HG03571 (cell line): ENCODE data around the gene RPS13.
"Not testable (repeated sequence)": the region's sequence is repeated elsewhere in the genome, so short reads cannot be mapped to it uniquely, and the experiment has no call there.

Experiments
- ATAC-seq: cut with Tn5 transposase; IDR thresholded peaks from one replicate; pipeline ENCODE4 v1.9.1; 2021; ENCODE audit not compliant: unreplicated experiment

Gene RPS13

DNA sequence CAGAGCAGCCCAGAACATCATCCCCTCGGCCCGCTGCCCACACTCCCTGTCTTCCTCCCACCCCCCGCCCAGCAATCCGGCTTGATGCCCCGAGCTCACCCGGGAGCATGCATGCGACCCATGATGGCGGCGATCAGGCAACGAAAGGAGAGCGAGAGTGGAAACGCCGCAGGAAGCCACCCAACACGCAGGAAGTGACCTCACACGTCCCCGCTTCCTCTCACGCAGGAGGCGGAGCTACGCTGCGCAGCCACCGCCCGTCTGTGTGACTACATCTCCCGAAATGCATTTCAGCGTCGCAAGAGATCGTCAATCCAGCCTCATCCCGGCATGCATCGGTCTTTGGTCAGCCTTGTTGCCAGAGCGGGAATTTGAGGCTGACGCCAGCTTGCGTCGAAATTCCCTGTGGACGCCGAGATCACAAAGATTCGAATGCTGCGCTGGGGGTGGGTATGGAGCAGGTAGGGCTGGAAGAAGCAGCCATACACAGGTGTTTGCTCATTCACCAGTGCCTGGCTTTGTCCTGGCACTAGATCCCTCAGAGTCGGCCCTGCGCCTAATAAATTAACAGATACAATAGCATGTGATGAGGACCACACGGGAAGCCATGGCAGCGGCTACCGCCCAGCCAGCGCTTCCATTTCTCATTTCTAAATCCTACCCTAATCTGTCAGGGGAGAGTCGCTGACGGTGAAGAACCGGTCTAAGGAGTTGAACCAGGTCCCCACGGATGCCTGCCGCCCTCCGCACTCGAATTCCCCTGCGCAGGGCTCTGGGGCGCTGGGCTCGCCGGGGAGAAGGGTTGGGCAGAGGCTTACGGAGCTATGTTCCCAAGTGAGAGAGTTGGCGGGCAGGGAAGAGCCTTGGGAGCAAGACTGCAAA lies at the start of gene RPS13:
Gene RPS13, minus strand, starts transcription at position 148 of the 882 bp plus-strand sequence. Its CDS starts 26 bp downstream, at position 122.
- ATAC-seq, result peak; percentile 96

GRCh38 chr11:17121981-17122380 lies 44.5 kb upstream of the RPS13 start:
- ATAC-seq, result no peak

DNA sequence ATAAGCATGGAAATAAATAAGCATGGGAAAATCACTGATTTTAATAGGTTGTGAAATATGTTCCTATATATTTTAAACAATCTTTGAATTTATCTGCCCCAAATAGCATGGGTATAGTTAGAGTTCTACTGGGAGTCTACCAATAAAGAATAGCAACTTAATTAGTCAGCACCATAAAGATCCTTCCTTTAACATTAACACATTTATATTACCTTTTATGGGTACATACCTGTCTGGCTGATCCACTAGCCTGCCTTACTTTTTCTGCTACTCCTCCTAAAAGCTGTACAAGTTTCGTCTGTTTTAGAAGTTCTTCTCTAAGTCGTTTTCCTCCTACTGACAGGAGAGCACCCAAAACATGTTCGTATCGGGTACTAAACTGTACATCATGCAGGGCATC lies 39.8 kb upstream of the RPS13 start:
- no peak for ATAC-seq

DNA sequence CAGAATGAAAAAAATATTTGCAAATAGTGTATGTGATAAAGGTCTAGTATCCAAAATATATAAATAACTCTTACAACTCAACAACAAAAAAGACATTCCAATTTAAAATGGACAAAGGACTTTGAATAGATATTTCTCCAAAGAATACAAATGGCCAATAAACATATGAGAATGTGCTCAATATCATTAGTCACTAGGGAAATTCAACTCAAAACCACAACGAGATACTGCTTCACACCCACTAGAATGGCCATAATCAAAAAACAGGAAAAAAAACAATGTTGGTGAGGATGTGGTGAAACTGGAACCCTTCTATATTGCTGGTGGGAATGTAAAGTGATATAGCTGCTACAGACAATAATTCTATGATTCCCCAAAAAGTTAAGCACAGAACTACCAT lies 38.6 kb upstream of the RPS13 start:
- no peak for ATAC-seq

DNA sequence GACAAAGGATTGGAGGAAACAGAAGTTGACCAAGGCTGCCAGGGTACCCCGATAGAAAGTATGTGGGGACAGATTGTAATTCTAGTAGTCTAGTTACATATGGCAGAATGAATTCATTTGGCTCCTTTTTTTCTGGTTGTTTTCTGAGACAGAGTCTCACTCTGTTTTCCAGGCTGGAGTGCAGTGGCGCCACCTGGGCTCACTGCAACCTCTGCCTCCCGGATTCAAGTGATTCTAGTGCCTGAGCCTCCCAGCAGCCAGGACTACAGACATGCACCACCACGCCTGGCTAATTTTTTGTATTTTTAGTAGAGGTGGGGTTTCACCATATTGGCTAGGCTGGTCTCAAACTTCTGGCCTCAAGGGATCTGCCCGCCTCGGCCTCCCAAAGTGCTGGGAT lies 30.3 kb upstream of the RPS13 start:
- ATAC-seq, result not testable (repeated sequence)

DNA sequence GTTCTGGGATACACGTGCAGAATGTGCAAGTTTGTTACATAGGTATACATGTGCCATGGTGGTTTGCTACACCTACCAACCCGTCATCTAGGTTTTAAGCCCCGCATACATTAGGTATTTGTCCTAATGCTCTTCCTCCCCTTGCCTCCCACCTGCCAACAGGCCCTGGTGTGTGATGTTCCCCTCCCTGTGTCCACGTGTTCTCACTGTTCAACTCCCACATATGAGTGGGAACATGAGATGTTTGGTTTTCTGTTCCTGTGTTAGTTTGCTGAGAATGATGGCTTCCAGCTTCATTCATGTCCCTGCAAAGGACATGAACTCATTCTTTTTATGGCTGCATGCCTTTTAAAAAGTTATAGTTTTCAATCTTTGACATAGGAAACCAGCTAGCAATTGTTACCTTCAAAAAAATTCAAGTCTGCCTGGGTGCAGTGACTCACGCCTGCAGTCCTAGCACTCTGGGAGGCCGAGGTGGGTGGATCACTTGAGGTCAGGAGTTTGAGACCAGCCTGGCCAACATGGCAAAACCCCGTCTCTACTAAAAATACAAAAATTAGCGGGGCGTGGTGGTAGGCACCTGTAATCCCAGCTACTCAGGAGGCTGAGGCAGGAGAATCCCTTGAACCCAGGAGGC lies 28.1 kb upstream of the RPS13 start:
- not testable (repeated sequence) for ATAC-seq

GRCh38 chr11:17102462-17102861 lies 25.0 kb upstream of the RPS13 start:
- ATAC-seq, result no peak

- no peak for ATAC-seq
Observed at GRCh38 chr11:17098658-17099057, 21.2 kb upstream of the RPS13 start.

DNA sequence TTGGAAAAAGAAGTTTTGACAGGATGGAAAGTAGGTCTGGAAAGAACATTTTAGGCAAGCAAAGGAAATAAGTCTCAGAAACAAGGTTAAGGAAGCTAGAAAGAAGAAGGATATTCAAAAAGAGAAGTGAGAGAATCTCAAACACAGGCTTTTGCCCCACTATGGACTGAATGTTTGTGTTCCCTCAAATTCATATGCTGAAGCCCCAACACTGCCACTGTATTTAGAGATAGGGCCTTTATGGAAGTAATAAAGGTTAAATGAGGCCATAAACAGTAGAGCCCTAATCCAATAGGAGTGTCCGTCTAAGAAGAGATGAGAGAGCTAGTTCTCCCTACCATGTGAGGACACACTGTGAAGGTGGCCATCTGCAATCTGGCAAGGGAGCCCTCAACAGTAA lies 20.6 kb upstream of the RPS13 start:
- ATAC-seq, result no peak

DNA sequence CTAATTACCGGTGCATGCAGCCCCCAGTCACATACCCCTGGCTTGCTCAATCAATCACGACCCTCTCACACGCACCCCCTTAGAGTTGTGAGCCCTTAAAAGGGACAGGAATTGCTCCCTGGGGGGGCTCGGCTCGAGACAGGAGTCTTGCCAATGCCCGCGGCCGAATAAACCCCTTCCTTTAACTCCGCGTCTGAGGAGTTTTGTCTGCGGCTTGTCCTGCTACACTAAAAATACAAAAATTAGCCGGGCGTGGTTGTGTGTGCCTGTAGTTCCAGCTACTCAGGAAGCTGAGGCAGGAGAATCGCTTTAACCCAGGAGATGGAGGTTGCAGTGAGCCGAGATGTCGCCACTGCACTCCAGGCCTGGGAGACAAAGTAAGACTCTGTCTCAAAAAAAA lies 8.5 kb upstream of the RPS13 start:
- ATAC-seq, result not testable (repeated sequence)

DNA sequence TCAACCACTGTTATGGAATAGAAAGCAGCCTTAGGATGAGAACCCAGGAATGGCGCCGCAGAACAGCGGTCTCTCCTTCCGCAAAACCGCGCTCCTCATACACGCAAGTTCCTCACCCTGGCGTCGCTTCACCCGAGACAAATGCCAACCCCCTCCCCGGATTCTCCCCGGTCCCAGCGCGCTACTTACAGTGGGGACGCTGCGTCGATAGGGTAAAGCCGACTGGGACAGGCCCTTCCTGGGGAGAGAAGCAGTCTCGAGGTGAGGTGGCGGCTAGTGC lies 287 bp downstream of the RPS13 start:
- ATAC-seq, result peak; percentile 14

DNA sequence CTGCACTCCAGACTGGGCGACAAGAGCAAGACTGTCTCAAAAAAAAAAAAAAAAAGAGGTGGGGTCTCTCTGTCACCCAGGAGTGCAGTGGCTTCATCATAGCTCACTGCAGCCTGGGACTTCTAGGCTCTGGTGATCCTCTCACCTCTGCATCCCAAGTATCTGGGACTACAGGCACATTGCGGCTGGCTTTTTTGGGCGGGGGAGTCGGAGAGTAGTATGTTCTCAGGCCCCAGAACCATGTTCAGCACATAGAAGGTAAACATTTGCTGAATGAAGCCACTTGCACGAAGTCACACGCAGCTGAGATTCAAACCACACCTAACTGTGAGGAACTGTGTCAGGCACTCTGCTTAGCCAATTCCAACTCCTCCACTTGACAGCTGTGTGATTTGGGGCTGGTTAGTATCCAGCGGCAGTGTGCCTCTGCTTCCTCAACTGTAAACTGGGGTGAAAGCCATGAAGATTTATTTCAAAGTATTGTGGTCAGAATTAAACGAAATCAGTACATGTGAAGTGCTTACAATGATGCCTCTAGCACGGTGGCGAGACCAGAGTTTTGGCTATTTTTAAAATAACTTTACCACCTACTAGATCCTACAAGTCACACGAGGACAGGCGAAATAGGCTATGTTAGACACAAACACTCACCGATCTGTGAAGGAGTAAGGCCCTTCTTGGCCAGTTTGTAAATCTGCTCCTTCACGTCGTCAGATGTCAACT lies 789 bp downstream of the RPS13 start:
- ATAC-seq, result no peak

- no peak for ATAC-seq
Observed at GRCh38 chr11:17075506-17075905, 2.0 kb downstream of the RPS13 start.

DNA sequence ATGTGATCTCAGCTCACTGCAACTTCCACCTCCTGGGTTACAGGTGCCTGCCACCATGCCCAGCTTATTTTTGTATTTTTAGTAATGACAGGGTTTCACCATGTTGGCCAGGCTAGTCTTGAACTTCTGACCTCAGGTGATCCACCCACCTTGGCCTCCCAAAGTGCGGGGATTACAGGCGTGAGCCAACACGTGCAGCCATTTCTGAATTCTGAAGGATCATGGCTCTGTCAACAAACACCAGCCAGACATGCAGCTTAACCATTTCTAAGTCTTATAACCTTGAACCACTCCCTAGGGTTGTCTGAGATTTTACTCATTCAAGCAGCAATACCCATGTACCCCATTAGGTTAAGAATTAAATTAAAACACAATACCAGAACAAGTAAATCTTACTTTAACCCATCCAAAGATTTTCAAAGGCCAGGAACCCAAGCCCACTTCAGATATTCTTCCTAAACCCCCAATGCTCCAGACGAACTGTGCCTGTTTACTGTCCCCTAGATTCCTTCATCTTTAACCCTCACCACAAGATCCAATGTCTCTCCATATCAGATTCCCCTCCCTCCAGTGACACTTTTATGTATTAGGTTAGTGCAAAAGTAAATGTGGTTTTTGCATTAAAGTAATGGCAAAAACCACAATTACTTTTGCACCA lies 4.0 kb downstream of the RPS13 start:
- ATAC-seq, result no peak

GRCh38 chr11:17067417-17067816 lies 10.1 kb downstream of the RPS13 start:
- ATAC-seq, result no peak

- ATAC-seq, result no peak
Observed at GRCh38 chr11:17066691-17067090, 10.8 kb downstream of the RPS13 start.

DNA sequence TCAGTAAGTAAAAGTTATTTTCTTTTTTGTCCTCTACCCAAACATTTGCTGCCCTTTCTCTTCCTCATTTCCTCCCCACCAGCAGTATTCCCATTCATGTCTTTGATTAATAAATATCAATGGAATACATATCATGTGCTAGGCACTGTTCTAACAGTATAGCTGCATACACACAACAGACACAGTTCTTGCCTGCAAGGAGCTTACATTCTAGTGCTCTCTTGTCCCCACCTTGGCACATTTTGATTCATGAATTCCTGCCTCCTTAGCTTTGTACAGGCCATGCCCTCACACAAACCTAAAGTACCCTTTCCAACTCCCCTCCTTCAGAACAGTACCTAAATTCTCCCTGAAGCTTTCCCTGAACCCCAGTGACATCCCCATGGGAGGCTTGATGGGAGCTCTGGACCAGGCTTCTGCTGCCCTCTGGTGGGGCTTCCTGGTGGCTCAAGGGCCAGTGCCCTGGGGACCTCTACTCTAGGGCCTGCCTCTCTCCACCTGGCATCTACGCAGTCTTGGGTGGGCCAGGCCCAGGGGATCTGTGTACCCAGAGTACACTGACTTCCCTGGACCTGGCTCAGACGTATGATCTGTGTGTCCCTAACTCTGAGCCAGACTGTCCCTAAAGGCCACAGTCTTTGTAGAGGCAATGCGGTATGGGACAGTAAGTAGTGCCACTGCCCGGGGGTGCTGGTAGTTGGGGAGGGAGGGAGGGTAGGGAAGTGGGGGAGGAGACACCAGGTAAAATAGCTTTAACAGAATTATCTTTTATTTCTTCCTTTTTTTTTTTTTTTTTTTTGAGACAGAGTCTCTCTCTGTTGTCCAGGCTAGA lies 14.1 kb downstream of the RPS13 start:
- ATAC-seq, result peak; percentile 66

DNA sequence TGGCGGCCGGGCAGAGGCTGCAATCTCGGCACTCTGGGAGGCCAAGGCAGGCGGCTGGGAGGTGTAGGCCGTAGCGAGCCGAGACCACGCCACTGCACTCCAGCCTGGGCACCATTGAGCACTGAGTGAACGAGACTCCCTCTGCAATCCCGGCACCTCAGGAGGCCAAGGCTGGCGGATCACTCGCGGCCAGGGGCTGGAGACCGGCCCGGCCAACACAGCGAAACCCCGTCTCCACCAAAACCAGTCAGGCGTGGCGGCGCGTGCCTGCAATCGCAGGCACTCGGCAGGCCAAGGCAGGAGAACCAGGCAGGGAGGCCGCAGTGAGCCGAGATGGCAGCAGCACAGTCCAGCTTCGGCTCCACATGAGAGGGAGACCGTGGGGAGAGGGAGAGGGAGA lies 26.3 kb downstream of the RPS13 start:
- not testable (repeated sequence) for ATAC-seq

GRCh38 chr11:17048491-17048890 lies 29.0 kb downstream of the RPS13 start:
- ATAC-seq, result not testable (repeated sequence)

- no peak for ATAC-seq
Observed at GRCh38 chr11:17046690-17047089, 30.8 kb downstream of the RPS13 start.
